VCaP (cell line): Measurements from ENCODE around the gene NTMT1.

Source experiments
- H3K27ac ChIP-seq: fragments of 450-650 bp; 2 replicates; pipeline ENCODE4 v1.5.1; 2017
- TF ChIP-seq, protein P1 (sequence below): fragments of 450-650 bp; conservative IDR thresholded peaks from 2 replicates; pipeline ENCODE4 v1.5.1; 2017; ENCODE audit warnings: mild to moderate bottlenecking, moderate library complexity

Gene NTMT1

DNA sequence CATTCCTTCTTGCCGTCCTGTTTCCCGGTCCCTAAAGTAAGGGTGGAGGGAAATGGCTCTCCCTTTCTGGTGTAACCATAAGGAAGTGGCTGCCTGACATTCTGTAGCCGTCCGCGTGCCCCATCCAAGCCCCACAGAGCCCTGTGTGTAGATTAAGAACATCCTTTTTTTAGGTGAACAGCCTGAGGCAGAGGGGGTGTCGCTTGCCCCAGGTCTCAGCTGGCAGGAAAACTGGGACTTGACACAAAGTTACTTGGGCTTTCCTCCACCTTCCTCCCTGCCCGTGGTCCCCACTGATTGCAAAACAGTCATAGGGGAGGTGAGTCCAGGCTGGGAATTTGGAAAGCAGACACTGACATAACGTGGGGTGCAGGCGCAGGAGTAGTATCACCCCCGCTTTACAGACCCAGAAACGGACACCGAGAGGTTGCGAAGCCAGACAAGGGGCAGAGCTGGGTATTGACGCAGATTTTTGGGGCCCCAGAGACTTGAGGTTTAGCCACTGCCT is 27.8 kb upstream of the NTMT1 start:
- no peak overlapping the region for H3K27ac ChIP-seq
- TF ChIP-seq, protein P1, sequence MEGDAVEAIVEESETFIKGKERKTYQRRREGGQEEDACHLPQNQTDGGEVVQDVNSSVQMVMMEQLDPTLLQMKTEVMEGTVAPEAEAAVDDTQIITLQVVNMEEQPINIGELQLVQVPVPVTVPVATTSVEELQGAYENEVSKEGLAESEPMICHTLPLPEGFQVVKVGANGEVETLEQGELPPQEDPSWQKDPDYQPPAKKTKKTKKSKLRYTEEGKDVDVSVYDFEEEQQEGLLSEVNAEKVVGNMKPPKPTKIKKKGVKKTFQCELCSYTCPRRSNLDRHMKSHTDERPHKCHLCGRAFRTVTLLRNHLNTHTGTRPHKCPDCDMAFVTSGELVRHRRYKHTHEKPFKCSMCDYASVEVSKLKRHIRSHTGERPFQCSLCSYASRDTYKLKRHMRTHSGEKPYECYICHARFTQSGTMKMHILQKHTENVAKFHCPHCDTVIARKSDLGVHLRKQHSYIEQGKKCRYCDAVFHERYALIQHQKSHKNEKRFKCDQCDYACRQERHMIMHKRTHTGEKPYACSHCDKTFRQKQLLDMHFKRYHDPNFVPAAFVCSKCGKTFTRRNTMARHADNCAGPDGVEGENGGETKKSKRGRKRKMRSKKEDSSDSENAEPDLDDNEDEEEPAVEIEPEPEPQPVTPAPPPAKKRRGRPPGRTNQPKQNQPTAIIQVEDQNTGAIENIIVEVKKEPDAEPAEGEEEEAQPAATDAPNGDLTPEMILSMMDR: no peak

DNA sequence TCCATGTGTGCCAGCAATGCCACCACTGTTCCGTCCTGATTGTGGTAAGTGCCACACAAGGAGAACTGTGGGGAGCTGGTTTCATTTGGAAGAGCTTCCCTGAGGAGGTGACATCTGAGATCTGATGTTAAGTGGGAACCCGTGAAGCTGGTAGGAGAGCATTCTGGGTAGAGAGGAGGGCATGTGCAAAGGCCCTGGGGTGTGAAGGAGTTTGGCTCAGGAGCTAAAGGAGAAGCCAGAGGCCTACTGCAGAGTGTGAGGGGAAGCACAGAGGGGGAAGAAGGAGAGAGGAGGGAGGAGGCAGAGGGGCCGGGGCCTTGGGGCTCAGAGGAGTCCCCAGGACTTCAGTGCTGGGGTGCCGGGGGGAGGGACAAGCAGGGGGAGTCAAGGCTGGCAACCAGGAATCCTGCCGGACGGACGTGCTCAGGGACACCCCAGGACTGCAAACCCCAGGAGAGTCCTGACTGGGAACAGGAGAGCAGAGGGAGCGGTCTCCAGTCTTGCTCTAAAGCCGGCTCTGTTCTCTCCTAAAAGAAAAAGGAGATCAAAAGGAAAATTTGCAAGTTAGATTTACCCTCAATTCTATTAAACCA is 24.8 kb upstream of the NTMT1 start:
- TF ChIP-seq, protein P1: no peak
- H3K27ac ChIP-seq: no peak overlapping the region

DNA sequence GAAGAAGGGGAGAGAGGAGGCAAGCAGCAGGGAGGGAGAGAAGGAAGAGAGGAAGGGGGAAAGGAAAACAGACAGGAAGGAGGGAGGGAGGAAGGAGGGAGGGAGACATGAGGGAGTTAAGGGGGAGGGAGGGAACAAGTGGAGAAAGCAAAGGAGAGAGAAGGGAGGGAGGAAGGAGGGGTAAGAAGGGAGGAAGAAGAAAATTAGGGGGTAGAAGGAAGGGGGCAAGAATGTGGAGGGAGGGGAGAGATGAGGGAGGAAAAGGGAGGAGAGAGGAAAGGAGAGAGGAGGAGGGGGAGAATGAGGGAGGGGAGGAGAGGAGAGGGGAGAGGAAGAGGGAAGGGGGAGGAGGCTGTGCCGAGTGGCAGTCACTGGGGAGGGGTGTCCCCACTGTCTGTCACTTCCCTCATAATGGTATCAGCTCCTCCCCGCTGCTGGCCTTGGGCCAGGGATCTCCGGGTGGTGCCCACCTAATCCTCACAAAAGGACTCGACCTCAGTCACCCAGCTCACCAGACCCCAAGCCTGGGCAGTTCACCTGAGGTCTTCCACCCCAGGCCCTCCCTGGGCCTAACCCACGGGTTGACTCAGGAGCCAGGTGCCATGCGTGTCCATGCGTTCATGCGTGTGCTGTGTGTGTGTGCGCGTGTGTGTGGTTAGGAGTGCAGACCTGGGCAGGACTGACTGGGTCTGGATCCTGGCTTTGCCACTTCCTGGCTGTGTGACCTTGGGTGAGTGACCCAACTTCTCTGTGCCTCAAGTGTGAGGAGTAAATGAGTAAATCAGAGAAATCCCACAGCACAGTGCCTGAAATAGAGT is 23.2 kb upstream of the NTMT1 start:
- TF ChIP-seq, protein P1: no peak

DNA sequence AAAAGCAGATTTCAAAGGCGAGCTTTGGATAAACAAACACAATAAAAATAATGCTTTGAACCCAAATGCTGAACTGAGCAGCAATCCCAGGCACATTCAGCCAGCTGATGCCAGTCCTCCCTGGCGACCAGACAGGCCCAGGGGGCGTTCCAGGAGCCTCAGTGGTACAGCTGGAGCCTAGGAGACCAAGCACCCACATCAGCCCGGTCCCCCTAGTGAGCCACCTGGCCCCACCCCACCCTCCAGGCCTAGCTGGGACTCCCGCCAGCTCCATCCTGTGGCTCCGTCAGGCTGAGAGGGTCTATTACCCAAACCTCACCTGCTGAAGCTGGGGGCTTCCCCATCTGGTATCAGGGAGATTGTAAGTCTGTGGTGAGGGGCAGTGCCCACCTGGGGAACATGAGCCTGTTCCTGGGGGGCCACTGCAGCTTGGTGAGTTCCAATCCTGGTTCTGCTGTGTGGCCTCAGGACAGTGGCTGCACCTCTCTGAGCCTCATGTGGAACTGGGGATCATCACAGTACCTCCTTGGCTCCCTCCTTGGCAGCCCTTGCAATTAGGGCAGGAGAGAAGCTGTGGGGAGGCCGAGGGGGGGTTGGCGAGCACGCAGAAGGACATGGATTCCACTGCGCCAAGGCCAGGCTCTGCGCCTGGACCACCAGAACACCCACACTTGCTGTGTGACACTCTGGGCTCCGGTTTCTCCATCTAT is 21.8 kb upstream of the NTMT1 start:
- TF ChIP-seq, protein P1: no peak
- H3K27ac ChIP-seq: peak overlapping the region; percentile 42; the same call in 1 of the 2 replicates

More for the DNA sequence above, 23.2 kb upstream of the NTMT1 start:
- H3K27ac ChIP-seq: no peak overlapping the region

DNA sequence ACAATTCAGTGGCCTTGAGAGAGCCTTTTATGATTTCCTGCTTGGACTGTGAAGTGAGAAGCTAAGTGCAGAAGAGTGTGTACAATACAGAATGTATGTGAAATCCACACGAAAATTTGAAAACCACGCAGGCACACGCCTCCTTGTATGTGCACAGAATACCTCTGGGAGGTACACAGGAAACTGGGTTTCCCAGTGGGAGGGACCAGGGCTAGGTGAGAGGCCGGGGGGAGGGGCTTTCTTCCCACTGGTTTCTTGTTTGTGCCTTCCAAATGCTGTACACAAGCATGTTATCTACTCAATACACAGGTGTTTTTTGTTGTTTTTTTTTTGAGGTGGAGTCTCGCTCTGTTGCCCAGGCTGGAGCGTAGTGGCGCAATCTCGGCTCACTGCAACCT is 21.2 kb upstream of the NTMT1 start:
- H3K27ac ChIP-seq: peak overlapping the region; percentile 42; the same call in 1 of the 2 replicates
- TF ChIP-seq, protein P1: no peak

DNA sequence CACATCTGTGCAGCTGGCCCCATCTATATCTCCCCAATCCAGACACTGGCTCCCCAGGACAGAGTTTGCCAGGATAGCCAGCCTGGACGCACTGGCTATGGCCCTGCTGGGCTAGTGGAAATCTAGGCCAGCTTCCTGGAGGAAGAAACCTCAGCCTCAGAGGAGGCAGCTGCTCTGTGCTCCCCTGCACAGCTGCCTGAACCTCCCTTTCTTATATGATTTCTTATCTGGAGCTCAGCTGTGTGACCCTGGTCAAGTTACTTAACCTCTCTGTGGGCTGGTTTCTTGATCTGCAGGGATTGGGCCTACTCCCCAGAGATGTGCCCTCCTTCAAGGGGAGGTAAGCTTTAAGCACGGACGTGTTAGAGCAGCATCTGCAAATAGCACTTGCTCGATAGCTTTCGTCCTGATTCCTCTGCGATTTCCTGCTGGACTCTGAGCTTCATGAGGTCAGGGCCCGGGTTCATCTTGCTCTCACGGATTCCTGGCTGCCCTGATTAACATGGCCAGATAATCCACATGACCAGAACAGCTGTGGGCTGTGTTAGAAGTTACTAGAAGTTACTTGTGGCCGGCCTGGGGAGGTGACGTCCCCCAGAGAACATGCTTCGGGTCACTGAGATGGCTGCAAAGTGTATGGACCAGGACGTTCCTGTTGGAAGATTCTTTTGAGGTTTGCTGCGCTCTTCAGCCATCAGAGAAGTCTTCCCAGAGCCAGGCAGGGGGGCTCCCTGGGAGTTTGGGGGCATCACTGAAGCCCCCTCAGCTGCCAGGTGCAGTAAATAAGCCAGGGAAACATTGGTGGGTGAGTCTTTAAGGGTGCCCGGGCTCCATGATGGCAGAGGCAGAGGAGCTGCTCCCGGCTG is 19.6 kb upstream of the NTMT1 start:
- TF ChIP-seq, protein P1: no peak
- H3K27ac ChIP-seq: peak overlapping the region; percentile 80
